Measurements from ENCODE around the gene AVPR1B.

AVPR1B gene

GRCh38 chr1:206111271-206111927 is 5.8 kb downstream of the AVPR1B start:
- no peak for DNase-seq (ENCODE audit: low spot score)

- DNase-seq (ENCODE audit: low spot score), result no peak
Measured at GRCh38 chr1:206110820-206111219, 6.4 kb downstream of the AVPR1B start.

- DNase-seq (ENCODE audit: low spot score), result no peak
Measured at GRCh38 chr1:206110161-206110560, 7.0 kb downstream of the AVPR1B start.

GRCh38 chr1:206109718-206110117 is 7.5 kb downstream of the AVPR1B start:
- DNase-seq (ENCODE audit: low spot score), result no peak

GRCh38 chr1:206108635-206109034 is 8.6 kb downstream of the AVPR1B start:
- DNase-seq (ENCODE audit: low spot score), result no peak

GRCh38 chr1:206107168-206107544 is 10.0 kb downstream of the AVPR1B start:
- DNase-seq (ENCODE audit: low spot score), result no peak

- peak; percentile 94 for DNase-seq (ENCODE audit: low spot score)
Measured at GRCh38 chr1:206106328-206107167, 10.6 kb downstream of the AVPR1B start.

GRCh38 chr1:206105464-206105995 is 11.7 kb downstream of the AVPR1B start:
- no peak for DNase-seq (ENCODE audit: low spot score)

GRCh38 chr1:206103979-206104378 is 13.2 kb downstream of the AVPR1B start:
- DNase-seq (ENCODE audit: low spot score), result no peak

- no peak for DNase-seq (ENCODE audit: low spot score)
Measured at GRCh38 chr1:206102292-206102936, 14.8 kb downstream of the AVPR1B start.

- DNase-seq (ENCODE audit: low spot score), result no peak
Measured at GRCh38 chr1:206101351-206102045, 15.7 kb downstream of the AVPR1B start.

GRCh38 chr1:206100226-206100815 is 16.9 kb downstream of the AVPR1B start:
- no peak for DNase-seq (ENCODE audit: low spot score)

- no peak for DNase-seq (ENCODE audit: low spot score)
Measured at GRCh38 chr1:206098242-206098919, 18.8 kb downstream of the AVPR1B start.

GRCh38 chr1:206097381-206097780 is 19.8 kb downstream of the AVPR1B start:
- no peak for DNase-seq (ENCODE audit: low spot score)

GRCh38 chr1:206094024-206094423 is 23.2 kb downstream of the AVPR1B start:
- DNase-seq (ENCODE audit: low spot score), result no peak

- no peak for DNase-seq (ENCODE audit: low spot score)
Measured at GRCh38 chr1:206089341-206089740, 27.8 kb downstream of the AVPR1B start.

- no peak for DNase-seq (ENCODE audit: low spot score)
Measured at GRCh38 chr1:206087091-206087490, 30.1 kb downstream of the AVPR1B start.

- DNase-seq (ENCODE audit: low spot score), result no peak
Measured at GRCh38 chr1:206083750-206084149, 33.4 kb downstream of the AVPR1B start.

- no peak for DNase-seq (ENCODE audit: low spot score)
Measured at GRCh38 chr1:206082831-206083695, 34.1 kb downstream of the AVPR1B start.

GRCh38 chr1:206081856-206082255 is 35.3 kb downstream of the AVPR1B start:
- no peak for DNase-seq (ENCODE audit: low spot score)

Data from GM03348 (cell line).